ENCODE results near the gene GCNA.

GCNA gene

DNA sequence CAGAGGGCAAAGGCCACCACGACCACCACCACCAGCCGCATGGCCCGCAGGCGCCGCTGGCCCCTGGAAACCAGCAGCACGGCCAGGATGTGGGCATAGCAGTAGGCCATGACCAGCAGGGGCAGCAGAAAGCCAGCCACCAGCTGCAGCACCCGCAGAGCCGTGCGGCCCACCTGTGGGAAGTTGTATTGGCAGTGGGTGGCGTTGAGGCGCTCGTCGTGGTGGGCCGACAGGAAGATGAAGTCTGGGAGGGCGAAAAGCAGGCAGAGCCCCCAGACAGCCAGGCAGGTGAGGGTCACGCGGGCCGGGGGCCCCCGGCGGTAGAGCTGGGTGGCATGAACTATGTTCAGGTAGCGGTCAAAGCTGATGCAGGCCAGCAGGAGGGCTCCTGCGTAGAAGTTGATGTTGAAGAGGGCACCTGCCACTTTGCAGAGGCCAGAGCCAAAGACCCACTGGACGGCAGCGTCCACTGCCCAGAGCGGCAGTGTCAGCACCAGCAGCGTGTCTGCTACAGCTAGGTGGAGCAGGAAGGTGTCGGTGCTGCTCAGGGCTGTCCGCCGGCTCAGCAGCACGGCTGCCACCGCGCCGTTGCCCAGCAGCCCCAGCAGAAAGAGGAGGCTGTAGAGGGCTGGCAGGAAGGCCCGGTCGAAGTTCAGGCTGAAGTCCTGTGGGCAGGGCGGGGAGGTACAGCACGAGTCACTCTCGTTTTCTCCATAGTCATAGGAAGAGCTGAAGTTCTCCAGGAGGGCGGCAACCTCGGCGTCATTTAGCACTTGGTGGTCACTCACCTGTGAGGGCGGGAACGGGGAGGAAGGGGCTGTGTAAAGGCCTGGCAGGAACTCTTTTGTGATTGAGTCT is 38.7 kb downstream of the GCNA start:
- DNase-seq, result no peak

DNA sequence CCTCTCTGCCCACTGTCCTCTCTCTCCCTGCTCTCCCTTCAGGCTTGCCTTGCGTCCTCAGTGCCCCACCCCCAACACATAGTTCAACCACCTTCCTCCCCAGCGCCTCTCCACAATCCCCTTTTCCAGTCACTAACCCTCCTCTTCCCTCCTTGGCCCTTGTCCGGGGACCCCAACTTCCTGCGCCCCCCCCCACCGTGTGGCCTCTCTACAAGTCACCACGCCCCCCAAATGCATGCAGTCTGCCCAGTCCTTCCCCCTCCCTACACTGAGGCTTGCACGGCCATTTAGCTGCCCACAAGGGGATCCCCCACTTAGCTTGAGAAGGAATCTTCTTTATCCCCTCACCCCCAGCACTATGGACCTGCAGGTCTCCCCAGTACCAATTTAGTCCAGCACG is 39.5 kb downstream of the GCNA start:
- no peak for DNase-seq

GRCh38 chrX:71618303-71618721 is 40.1 kb downstream of the GCNA start, which contains the start of gene CXCR3:
Gene CXCR3 (minus strand): TSS chrX:71618511. CDS start chrX:71618449, 62 bp downstream.
- DNase-seq, result no peak

DNA sequence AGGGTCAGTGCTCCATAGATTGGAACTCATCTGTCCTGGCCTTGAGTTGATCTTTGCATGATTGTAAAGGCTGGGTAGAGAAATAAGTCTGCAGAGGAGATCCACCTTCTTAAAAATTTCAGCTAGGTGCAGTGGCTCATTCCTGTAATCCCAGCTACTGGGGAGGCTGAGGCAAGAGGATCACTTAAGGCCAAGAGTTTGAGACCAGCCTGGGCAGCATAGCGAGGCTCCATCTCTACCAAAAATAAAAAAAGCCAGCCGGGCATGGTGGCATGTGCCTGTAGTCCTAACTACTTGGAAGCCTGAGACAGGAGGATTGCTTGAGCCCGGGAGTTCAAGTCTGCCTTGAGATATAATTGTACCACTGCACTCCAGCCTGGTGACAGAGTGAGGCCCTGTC is 40.5 kb downstream of the GCNA start:
- no peak for DNase-seq

DNA sequence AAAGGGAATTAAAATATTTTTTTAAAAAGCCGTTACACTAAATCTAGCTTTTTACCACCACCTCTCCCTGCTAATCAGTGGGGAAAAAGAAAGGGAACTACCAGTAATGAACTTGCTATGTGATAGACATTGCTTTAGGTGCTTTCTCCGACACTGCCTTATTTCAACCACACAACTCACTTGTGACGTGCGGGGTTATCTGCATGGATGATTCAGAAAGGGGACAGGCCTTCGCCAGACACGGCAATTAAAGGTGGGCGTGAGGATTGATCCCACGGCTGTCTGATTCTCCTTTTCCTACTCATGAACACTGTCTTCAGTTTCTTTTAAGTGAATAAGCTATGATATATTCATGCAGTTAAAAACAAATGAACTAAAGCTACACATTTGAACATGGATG is 41.0 kb downstream of the GCNA start:
- DNase-seq, result no peak

- DNase-seq, result no peak
Observed at GRCh38 chrX:71619986-71620385, 41.7 kb downstream of the GCNA start.

- DNase-seq, result no peak
Observed at GRCh38 chrX:71621603-71622002, 43.4 kb downstream of the GCNA start.

DNA sequence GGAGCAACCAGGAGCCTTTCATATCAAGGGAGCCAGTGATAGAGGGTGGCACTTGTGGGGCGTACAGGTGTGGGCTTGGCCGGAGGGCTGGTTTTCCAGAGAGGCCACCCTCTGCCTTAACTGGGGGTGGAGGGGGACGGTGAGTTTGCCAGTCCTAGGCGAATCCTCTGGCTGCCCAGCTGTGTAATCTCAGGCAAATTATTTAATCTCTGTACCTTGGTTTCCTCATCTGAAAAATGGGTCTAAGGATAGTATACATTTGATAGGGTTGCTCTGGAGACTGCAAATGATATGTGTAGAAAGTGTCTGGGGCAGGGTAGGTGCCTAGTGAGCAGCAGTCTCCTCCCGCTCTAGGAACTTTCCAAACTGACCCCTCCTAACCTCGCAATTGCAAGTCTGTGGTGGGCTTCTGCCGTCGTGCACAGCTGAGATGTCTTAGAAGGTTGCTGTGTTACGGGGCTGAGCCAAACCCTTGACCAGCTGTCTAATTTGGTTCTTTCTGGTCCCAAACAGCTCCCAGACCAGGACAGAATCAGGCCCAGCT is 43.9 kb downstream of the GCNA start:
- DNase-seq, result no peak

DNA sequence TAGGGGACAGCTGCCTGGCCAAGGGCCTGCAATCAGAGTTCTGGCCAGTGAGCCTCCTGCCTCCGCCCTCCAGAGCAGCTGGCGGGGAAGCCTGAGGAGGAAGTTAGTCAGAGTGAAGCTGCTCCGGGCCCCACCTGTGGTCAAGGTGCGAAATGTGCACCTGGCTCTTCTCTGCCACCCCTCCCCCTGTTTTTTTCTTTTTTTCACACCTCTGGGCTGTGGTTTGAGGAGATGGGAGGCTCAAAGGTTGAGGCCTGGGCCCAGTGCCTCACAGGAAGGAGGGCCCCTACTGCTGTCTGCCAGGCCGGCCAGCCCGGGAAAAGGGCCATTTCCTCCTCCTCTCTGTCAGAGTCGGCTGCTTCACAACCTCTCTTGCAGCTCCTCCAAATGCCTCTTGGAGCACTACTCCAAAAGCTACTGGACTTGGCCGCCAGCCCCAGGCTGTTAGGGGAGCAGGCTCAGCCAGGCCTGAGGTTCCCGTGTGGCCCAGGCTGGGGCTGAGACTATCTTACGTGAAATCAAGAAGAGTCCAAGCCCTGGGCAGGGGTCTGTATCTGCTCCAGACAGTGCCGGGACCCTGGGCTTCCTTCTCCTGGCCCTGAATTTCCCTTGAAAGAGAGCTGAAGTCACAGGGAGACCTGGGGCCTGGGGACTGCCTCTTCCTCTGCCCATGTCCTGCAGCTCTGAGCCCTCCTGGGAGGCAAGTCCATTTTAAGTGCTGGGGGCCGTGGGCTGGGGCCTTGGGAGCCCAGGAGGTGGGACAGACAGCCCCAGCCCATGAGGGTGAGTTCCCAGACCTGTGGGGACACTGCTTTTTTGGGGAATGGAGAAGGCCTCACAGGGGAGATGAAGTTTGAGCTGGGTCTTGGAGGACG is 44.6 kb downstream of the GCNA start:
- no peak for DNase-seq

DNA sequence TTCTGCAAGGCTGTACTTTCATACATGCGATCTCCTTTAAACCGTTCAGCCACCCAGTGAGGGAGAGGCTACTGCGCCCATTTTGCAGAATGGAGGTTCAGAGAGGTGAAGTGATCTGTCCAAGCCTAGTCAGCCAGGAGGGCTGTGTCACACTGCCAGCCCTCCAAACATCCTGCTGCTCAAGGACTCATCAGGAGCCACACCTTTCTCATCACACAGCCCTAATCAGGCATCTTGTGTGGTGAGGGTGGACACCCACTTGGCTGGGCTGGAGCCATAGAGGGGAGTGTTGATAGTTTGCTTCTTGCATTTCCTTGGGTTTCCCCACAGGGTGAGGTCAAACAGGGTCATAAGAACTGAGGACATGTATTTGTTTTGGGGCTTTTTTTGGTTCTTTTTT is 45.5 kb downstream of the GCNA start:
- no peak for DNase-seq

- no peak for DNase-seq
Observed at GRCh38 chrX:71625471-71625870, 47.2 kb downstream of the GCNA start.

DNA sequence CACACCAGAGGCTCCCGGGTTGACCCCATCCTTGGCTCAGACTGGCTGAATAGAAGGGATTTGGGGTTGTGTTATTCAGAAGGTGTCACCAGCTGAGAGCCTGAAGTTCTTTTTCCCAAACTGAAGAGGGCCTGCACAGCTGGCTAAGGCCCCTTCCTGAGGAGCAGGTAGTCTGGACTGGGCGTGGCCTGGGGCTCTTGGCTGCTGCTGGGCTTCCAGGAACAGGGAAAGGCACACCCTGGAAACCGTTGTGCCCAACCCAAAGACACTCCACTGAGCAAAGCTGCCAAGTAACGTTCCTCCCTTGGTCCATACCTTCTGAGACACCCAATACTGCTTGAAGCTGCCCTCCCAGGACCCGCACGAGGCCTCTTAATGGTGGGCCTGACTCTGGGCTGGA is 48.3 kb downstream of the GCNA start:
- no peak for DNase-seq

GRCh38 chrX:71627588-71628404 is 49.6 kb downstream of the GCNA start:
- DNase-seq, result no peak

GRCh38 chrX:71629467-71629866 is 51.2 kb downstream of the GCNA start:
- DNase-seq, result no peak

DNA sequence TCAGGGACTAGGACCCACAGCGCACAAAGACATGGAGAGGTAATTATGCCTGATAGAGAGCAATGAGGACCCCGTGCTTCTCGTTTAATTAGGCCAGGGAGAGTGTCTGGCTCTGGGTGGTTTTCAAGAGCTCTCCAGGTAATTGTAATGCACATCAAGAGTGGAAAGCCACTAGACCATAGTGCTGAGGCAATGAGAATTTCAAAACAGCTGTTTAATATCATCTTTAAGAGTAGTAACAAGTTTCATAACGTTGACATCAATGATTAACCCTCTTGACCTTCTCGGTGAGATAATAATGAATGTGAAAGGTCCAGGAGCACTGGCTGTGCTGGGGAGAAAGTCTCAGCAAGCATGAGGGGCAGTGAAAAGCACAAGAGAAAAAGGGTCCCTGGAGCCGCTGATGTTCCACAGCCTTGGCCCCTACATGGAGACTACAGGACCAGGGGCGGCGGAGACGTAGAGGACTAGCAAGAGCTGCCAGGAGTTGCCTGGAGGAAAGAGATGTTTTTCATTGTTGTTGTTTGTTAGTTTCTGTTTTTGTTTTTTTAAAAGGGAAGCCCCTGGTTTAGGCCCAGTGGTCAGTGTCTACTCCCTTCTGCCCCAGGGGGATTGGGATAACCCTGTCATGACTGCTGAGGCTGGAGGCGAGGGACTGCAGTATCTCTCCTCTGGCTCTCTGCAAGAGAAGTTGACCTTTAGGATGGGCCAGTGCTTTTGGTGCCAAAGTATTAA is 54.9 kb downstream of the GCNA start:
- DNase-seq, result no peak

- DNase-seq, result no peak
Observed at GRCh38 chrX:71634366-71634765, 56.1 kb downstream of the GCNA start.

- no peak for DNase-seq
Observed at GRCh38 chrX:71636438-71637252, 58.4 kb downstream of the GCNA start.

GRCh38 chrX:71637253-71637618 is 59.0 kb downstream of the GCNA start:
- no peak for DNase-seq

DNA sequence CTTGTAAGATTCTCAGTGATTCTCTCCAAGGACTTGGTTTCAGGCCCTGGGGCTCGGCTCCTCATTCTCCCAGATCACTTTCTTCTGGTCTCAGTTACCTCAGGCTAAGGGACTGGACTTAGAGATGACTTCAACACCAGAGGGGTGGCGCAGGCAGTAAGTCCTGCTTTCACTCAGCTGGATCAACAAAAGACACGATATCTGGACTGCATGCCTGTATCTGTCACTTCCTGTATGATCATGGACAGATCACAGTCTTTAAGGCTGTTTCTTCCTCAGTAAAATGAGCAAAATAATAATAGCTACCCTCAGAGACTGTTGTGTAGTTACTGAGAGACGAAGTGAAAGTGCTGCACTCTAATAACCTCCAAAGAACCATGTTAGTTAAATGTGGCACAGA is 59.6 kb downstream of the GCNA start:
- DNase-seq, result no peak

- DNase-seq, result no peak
Observed at GRCh38 chrX:71638409-71638808, 60.2 kb downstream of the GCNA start.

- DNase-seq, result no peak
Observed at GRCh38 chrX:71640002-71640401, 61.8 kb downstream of the GCNA start.
